ENCODE data around the gene OTOG.

- TF ChIP-seq CTCF (IDR thresholded peaks at IDR 0.05) = no peak
- TF ChIP-seq POLR2A (IDR thresholded peaks at IDR 0.05) = no peak
These were observed 66.9 kb downstream of the OTOG start for GRCh38 chr11:17613983-17614382.

All from vagina (tissue), 2 donors.